GM21723 (cell line): ENCODE data around the gene F2RL3.

Source experiments
- ATAC-seq: cut with Tn5 transposase; IDR thresholded peaks from one replicate; pipeline ENCODE4 v1.9.1; 2021; ENCODE audit warnings: mild to moderate bottlenecking, moderate library complexity; ENCODE audit not compliant: unreplicated experiment

The F2RL3 gene

GRCh38 chr19:16892868-16893685, 4.3 kb downstream of the F2RL3 start:
- ATAC-seq: no peak

GRCh38 chr19:16893686-16893989, 4.8 kb downstream of the F2RL3 start:
- ATAC-seq: no peak

GRCh38 chr19:16894080-16894479, 5.3 kb downstream of the F2RL3 start:
- no peak for ATAC-seq

- ATAC-seq: no peak
Observed at GRCh38 chr19:16895467-16896145, 6.8 kb downstream of the F2RL3 start.

- ATAC-seq: peak; percentile 37
Observed at GRCh38 chr19:16896146-16897028, 7.6 kb downstream of the F2RL3 start.

GRCh38 chr19:16897029-16897855, 8.4 kb downstream of the F2RL3 start:
- peak; percentile 47 for ATAC-seq

GRCh38 chr19:16897856-16898161, 9.0 kb downstream of the F2RL3 start:
- peak; percentile 20 for ATAC-seq

- no peak for ATAC-seq
Observed at GRCh38 chr19:16898361-16899015, 9.7 kb downstream of the F2RL3 start.

GRCh38 chr19:16899566-16900075, 10.8 kb downstream of the F2RL3 start:
- ATAC-seq: no peak

GRCh38 chr19:16901491-16902175, 12.8 kb downstream of the F2RL3 start:
- no peak for ATAC-seq

GRCh38 chr19:16902545-16902944, 13.7 kb downstream of the F2RL3 start:
- ATAC-seq: no peak

- ATAC-seq: no peak
Observed at GRCh38 chr19:16903347-16903746, 14.5 kb downstream of the F2RL3 start.

- ATAC-seq: no peak
Observed at GRCh38 chr19:16904599-16904998, 15.8 kb downstream of the F2RL3 start.

GRCh38 chr19:16908759-16909158, 20.0 kb downstream of the F2RL3 start:
- ATAC-seq: no peak

- ATAC-seq: no peak
Observed at GRCh38 chr19:16911046-16911445, 22.2 kb downstream of the F2RL3 start.

GRCh38 chr19:16912780-16913179, 24.0 kb downstream of the F2RL3 start:
- ATAC-seq: no peak

GRCh38 chr19:16914421-16914820, 25.6 kb downstream of the F2RL3 start:
- no peak for ATAC-seq

- ATAC-seq: no peak
Observed at GRCh38 chr19:16915135-16915534, 26.3 kb downstream of the F2RL3 start.

GRCh38 chr19:16915734-16916133, 26.9 kb downstream of the F2RL3 start:
- no peak for ATAC-seq

GRCh38 chr19:16917401-16917800, 28.6 kb downstream of the F2RL3 start:
- no peak for ATAC-seq
